Neuronal stem cell (in vitro differentiated cells): ENCODE results near the gene EPS8L3.

Source experiments
- DNase-seq: peaks from one replicate; pipeline ENCODE4 v3.0.0-alpha.2; 2013; ENCODE audit warnings: low spot score
- H2AFZ ChIP-seq: one replicate; pipeline ENCODE4 v1.6.1; 2013; ENCODE audit warnings: mild to moderate bottlenecking, low read length, inconsistent platforms
- H2AK5ac ChIP-seq: 2 replicates; pipeline ENCODE4 v1.6.1; 2013; ENCODE audit warnings: low read depth, mild to moderate bottlenecking, inconsistent platforms, low read length, moderate library complexity, mixed read lengths
- H2BK120ac ChIP-seq: 2 replicates; pipeline ENCODE4 v1.6.1; 2013; ENCODE audit warnings: low read depth, mild to moderate bottlenecking, inconsistent platforms, low read length, moderate library complexity, mixed read lengths
- H2BK12ac ChIP-seq: one replicate; pipeline ENCODE4 v1.6.1; 2013; ENCODE audit warnings: low read length, inconsistent platforms
- H2BK15ac ChIP-seq: 2 replicates; pipeline ENCODE4 v1.6.1; 2013; ENCODE audit warnings: mild to moderate bottlenecking, low read length, inconsistent platforms, mixed read lengths
- H2BK5ac ChIP-seq: one replicate; pipeline ENCODE4 v1.6.1; 2013; ENCODE audit warnings: inconsistent platforms, mild to moderate bottlenecking, low read length, moderate library complexity
- H3K14ac ChIP-seq: one replicate; pipeline ENCODE4 v1.6.1; 2013; ENCODE audit warnings: low read length, inconsistent platforms
- H3K18ac ChIP-seq: 2 replicates; pipeline ENCODE4 v1.6.1; 2013; ENCODE audit warnings: low read length, inconsistent platforms
- H3K23ac ChIP-seq: 2 replicates; pipeline ENCODE4 v1.6.1; 2013; ENCODE audit warnings: low read depth, mild to moderate bottlenecking, mixed read lengths, low read length, inconsistent platforms; ENCODE audit not compliant: poor library complexity
- H3K27ac ChIP-seq: replicated peaks from 3 replicates; pipeline ENCODE4 v1.5.1; 2013; ENCODE audit warnings: low read length, inconsistent platforms
- H3K27me3 ChIP-seq, 3 experiments: 2 replicates each; pipeline ENCODE4 v1.6.1; 2013; ENCODE audit warnings: low read length in 3 of 3, mild to moderate bottlenecking in 2 of 3, inconsistent platforms in 1 of 3, low read depth in 1 of 3, mixed read lengths in 1 of 3, moderate library complexity in 1 of 3; ENCODE audit not compliant: control insufficient read depth in 3 of 3, insufficient read depth in 3 of 3
- H3K36me3 ChIP-seq, 2 donors: replicated peaks in 1 of 2; 2 replicates each; pipeline ENCODE4 v1.6.1; 2013; ENCODE audit warnings: low read length in 2 of 2; ENCODE audit not compliant: control insufficient read depth in 2 of 2, insufficient read depth in 2 of 2
- H3K4ac ChIP-seq: 2 replicates; pipeline ENCODE4 v1.6.1; 2013; ENCODE audit warnings: inconsistent platforms, mild to moderate bottlenecking, low read length, moderate library complexity
- H3K4me1 ChIP-seq, 2 donors: 1 replicate in 1 of 2; 2 replicates in 1 of 2; pipeline ENCODE4 v1.6.1; 2013; ENCODE audit warnings: low read length in 2 of 2, low read depth in 1 of 2; ENCODE audit not compliant: control insufficient read depth in 2 of 2, insufficient read depth in 1 of 2
- H3K4me2 ChIP-seq: one replicate; pipeline ENCODE4 v1.6.1; 2013; ENCODE audit warnings: mild to moderate bottlenecking, low read length, inconsistent platforms; ENCODE audit not compliant: insufficient read depth, poor library complexity, severe bottlenecking
- H3K4me3 ChIP-seq, 2 donors: 2 replicates each; pipeline ENCODE4 v1.5.1; 2013; ENCODE audit warnings: low read length in 2 of 2, mild to moderate bottlenecking in 2 of 2, inconsistent platforms in 1 of 2, moderate library complexity in 1 of 2
- H3K79me1 ChIP-seq: one replicate; pipeline ENCODE4 v1.6.1; 2013; ENCODE audit warnings: low read depth, mild to moderate bottlenecking, inconsistent platforms, low read length, moderate library complexity
- H3K9ac ChIP-seq: one replicate; pipeline ENCODE4 v1.6.1; 2013; ENCODE audit warnings: mild to moderate bottlenecking, low read depth, low read length, inconsistent platforms; ENCODE audit not compliant: poor library complexity
- H3K9me3 ChIP-seq, 2 donors: replicated peaks in 1 of 2; 2 replicates each; pipeline versions ENCODE3 to v1.6.1; 2013; ENCODE audit warnings: low read length in 2 of 2, mild to moderate bottlenecking in 2 of 2, inconsistent platforms in 1 of 2, low read depth in 1 of 2, mixed read lengths in 1 of 2, moderate library complexity in 1 of 2; ENCODE audit not compliant: control insufficient read depth in 2 of 2, insufficient read depth in 1 of 2
- H4K8ac ChIP-seq: one replicate; pipeline ENCODE4 v1.6.1; 2013; ENCODE audit warnings: low read depth, mild to moderate bottlenecking, inconsistent platforms, low read length, moderate library complexity
- H4K91ac ChIP-seq: one replicate; pipeline ENCODE4 v1.6.1; 2013; ENCODE audit warnings: low read length, low read depth, mild to moderate bottlenecking, inconsistent platforms; ENCODE audit not compliant: poor library complexity
- WGBS, 2 donors: extraction: QIAGEN DNeasy Blood & Tissue Kit; methylation state at CpG; one replicate each; pipeline ENCODE4 v1.1.7; 2013; ENCODE audit warnings: missing lambda C conversion rate in 2 of 2, mixed read lengths in 1 of 2; ENCODE audit not compliant: insufficient read length in 2 of 2, insufficient replicate concordance in 1 of 2; ENCODE audit errors: extremely low coverage in 2 of 2; 5-methylcytosine and 5-hydroxymethylcytosine counted together

The EPS8L3 gene

DNA sequence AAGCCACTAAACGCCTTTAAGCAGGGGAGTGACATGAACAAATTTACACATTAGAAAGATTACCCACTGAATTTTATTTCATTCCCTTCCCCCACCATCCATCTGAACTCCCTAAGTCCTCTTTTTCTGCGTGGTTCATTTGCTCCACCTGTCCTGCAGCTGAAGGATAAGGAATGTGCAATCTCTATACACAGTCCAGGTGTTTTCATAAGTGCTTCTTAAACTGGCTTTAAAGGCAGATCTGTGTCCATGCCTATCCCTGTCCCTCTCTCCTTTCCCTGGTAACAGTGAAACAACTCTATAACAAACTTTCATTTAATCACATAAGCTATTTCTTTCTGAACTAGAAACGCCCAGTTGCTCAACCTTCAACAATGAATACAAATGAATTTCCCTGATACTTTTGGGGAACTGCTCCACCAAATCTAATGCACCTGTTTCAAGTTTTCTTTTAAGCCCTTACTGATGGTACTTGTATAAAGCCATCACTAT lies 31.3 kb downstream of the EPS8L3 start:
- WGBS, 2 donors: no CpG with 5 or more reads among the region's 3 CpGs
- H2BK5ac ChIP-seq: no peak overlapping the region
- H4K91ac ChIP-seq: no peak overlapping the region
- peaks cover 7 to 12% of the 10 kb centered on the region in 2 donors for H3K36me3 ChIP-seq
- no peak overlapping the region for H3K4me3 ChIP-seq
- no peak overlapping the region for H3K14ac ChIP-seq
- no peaks in the 10 kb centered on the region for H3K79me1 ChIP-seq
- H3K9ac ChIP-seq: no peak overlapping the region
- H3K9me3 ChIP-seq: peaks cover 0 to 3% of the 10 kb centered on the region in 2 donors
- no peak overlapping the region for H2BK15ac ChIP-seq
- H2AK5ac ChIP-seq: no peak overlapping the region
- H4K8ac ChIP-seq: no peak overlapping the region
- DNase-seq: no peak
- H2BK120ac ChIP-seq: no peak overlapping the region
- H3K4me2 ChIP-seq: no peak overlapping the region
- H3K27me3 ChIP-seq: peaks cover 0 to 6% (median 0%) of the 10 kb centered on the region in 3 experiments
- no peak overlapping the region for H2BK12ac ChIP-seq
- H3K23ac ChIP-seq: no peak overlapping the region
- no peak overlapping the region for H2AFZ ChIP-seq
- H3K18ac ChIP-seq: no peak overlapping the region
- no peak overlapping the region for H3K4ac ChIP-seq
- H3K27ac ChIP-seq: no peak overlapping the region
- peaks cover 0 to 7% of the 10 kb centered on the region in 2 donors for H3K4me1 ChIP-seq

DNA sequence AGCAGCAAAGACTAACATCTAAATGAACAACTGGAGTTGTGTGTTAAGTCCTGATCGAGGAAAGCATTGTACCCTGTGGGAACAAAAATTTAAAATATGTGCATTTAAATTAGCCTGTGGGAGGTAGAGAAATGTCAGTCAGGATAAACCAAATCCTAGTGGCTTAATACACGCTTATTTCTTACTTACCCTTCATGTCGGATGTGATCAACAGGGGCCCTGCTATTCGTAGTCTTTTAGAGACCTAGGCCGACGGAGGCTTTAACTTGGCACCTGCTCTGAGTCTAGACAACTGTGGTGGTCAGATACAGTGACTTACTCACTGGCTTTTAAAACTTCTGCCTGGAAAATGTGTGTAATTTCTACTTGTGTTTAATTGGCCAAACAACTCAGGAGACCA lies 33.1 kb downstream of the EPS8L3 start:
- Histone ChIP-seq H3K4me1 (peaks cover 0 to 7% of the 10 kb centered on the region in 2 donors), H3K79me1 (no peaks in the 10 kb centered on the region), H3K9ac (no peak overlapping the region), H4K8ac (no peak overlapping the region), H2AK5ac (no peak overlapping the region), H3K27ac (no peak overlapping the region), H3K18ac (no peak overlapping the region), H3K4me2 (no peak overlapping the region), H3K36me3 (no peaks in the 10 kb centered on the region), H3K4me3 (no peak overlapping the region), H3K23ac (no peak overlapping the region), H2BK5ac (no peak overlapping the region), H3K9me3 (peaks cover 4 to 8% of the 10 kb centered on the region in 2 donors), H4K91ac (no peak overlapping the region), H3K4ac (no peak overlapping the region), H2BK120ac (no peak overlapping the region), H2BK12ac (no peak overlapping the region), H3K14ac (no peak overlapping the region), H2AFZ (no peak overlapping the region), H3K27me3 (peaks cover 0 to 6% (median 0%) of the 10 kb centered on the region in 3 experiments), H2BK15ac (no peak overlapping the region)
- DNase-seq: no peak
- WGBS, 2 donors: no CpG with 5 or more reads among the region's 6 CpGs

DNA sequence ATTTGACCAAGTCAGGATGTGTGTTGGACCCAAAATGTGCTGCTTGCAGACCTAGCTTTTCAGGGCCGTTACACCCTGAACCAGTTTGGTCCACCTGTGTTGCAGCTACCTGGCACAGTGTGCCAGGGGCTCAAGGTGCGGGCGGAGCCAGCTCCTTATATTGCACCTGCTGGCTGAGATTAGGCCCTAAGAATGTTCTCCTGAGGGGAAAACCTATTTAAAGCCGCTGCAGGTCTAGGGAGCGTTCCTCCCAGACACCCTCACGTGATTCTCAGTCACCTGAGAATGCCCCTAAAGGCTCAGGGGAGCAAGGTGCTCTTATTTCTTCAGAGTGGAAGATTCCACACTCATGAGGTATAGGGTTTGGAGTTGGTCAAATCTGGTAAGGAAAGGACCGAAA lies 34.9 kb downstream of the EPS8L3 start:
- WGBS, 2 donors: no CpG with 5 or more reads among the region's 7 CpGs
- H3K79me1 ChIP-seq: no peaks in the 10 kb centered on the region

DNA sequence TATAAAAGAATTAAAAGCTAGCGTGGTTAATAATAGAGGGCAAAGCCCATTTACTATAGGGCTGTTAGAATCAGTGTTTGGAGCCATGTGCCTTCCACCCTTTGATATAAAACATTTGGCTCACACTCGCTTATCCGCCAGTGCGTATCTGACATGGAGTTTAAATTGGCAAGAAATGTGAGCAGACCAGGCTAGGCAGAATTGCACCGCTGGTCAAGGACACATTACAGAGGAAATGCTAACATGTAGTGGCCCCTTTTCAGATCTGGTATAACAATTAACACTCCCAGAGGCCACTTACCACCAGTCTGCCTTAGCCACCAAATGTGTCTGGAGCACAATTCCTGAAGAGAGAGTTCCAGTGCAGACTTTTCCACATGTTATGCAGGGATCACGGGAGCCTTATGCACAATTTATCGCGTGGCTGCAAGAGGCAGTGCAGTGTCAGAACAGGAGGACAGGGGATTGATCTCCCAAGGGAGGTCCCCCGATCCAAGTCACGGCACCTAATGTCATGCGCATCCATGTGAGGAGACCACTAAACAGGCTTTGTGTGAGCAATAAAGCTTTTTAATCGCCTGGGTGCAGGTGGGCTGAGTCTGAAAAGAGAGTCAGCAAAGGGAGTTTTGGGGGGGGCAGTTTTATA lies 36.9 kb downstream of the EPS8L3 start:
- no peak overlapping the region for H3K9ac ChIP-seq
- no peak overlapping the region for H2BK120ac ChIP-seq
- peaks cover 0 to 11% (median 0%) of the 10 kb centered on the region in 3 experiments for H3K27me3 ChIP-seq
- WGBS, 2 donors: no CpG with 5 or more reads among the region's 12 CpGs
- H3K14ac ChIP-seq: no peak overlapping the region
- H4K8ac ChIP-seq: no peak overlapping the region
- no peak overlapping the region for H2BK5ac ChIP-seq
- H3K4me2 ChIP-seq: no peak overlapping the region
- H3K4me3 ChIP-seq: no peak overlapping the region
- H2BK12ac ChIP-seq: no peak overlapping the region
- no peak overlapping the region for H3K18ac ChIP-seq
- H2AK5ac ChIP-seq: no peak overlapping the region
- no peak overlapping the region for H2BK15ac ChIP-seq
- no peaks in the 10 kb centered on the region for H3K79me1 ChIP-seq
- no peak overlapping the region for H3K4ac ChIP-seq
- H3K9me3 ChIP-seq: peaks cover 4 to 9% of the 10 kb centered on the region in 2 donors
- no peak overlapping the region for H2AFZ ChIP-seq
- H3K4me1 ChIP-seq: peaks cover 0 to 7% of the 10 kb centered on the region in 2 donors
- no peak overlapping the region for H3K23ac ChIP-seq
- H4K91ac ChIP-seq: no peak overlapping the region
- no peak for DNase-seq
- no peak overlapping the region for H3K27ac ChIP-seq
- no peaks in the 10 kb centered on the region for H3K36me3 ChIP-seq

More for the DNA sequence above, 34.9 kb downstream of the EPS8L3 start:
- Histone ChIP-seq H4K91ac (no peak overlapping the region), H3K27ac (no peak overlapping the region), H3K4me1 (peaks cover 0 to 7% of the 10 kb centered on the region in 2 donors), H2AK5ac (no peak overlapping the region), H3K36me3 (no peaks in the 10 kb centered on the region), H3K27me3 (peaks cover 0 to 9% (median 0%) of the 10 kb centered on the region in 3 experiments), H3K14ac (no peak overlapping the region), H3K4me2 (no peak overlapping the region), H3K9ac (no peak overlapping the region), H2BK120ac (no peak overlapping the region), H3K23ac (no peak overlapping the region), H3K18ac (no peak overlapping the region), H2BK5ac (no peak overlapping the region), H4K8ac (no peak overlapping the region), H2BK15ac (no peak overlapping the region), H3K4me3 (no peak overlapping the region), H3K9me3 (peaks cover 4 to 9% of the 10 kb centered on the region in 2 donors), H3K4ac (no peak overlapping the region), H2BK12ac (no peak overlapping the region), H2AFZ (no peak overlapping the region)
- no peak for DNase-seq
